GDM1 (cell line): Measurements from ENCODE around the gene NDUFS6.

Experiments used
- DNase-seq: peaks from one replicate; lab custom pipeline; 2025; lab: John Stamatoyannopoulos, UW

NDUFS6 gene

DNA sequence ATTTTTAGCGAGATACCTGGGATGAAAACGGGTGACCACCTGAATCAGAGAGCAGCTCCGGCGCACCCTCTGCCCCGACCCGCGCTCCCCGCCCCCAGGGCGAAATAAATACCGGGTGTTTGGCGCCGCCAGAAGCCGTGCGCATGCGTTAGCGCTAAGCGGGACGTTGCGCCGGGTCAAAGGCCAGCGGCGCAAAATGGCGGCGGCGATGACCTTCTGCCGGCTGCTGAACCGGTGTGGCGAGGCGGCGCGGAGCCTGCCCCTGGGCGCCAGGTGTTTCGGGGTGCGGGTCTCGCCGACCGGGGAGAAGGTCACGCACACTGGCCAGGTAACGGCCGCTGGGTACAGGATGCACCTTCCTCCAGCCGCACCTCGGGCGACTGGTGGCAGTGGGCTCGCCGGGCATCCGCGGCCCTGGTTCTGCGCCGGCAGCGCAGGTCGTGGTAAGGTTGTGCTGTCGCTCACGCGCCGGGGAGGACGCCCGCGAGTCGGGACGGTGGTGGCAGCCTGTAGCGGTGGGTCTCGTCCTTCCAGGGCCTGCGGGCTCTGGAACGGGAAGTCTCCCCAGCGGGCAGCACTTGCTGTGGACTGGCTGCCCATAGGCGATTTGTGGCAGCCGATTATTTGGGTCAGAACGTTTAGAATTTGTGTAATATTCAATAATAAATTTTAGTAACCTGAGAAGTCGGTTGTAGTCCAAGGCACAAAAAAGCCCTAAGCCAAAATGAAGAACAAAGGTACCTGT lies at the start of gene NDUFS6:
TSS of gene NDUFS6 (plus strand) at position 186 of the 745 bp plus-strand sequence. CDS start at position 197, 11 bp downstream.
- DNase-seq, result peak; percentile 52

- no peak for DNase-seq
Observed at GRCh38 chr5:1751864-1752822, 49.1 kb upstream of the NDUFS6 start.

- no peak for DNase-seq
Observed at GRCh38 chr5:1752881-1753280, 48.3 kb upstream of the NDUFS6 start.

DNA sequence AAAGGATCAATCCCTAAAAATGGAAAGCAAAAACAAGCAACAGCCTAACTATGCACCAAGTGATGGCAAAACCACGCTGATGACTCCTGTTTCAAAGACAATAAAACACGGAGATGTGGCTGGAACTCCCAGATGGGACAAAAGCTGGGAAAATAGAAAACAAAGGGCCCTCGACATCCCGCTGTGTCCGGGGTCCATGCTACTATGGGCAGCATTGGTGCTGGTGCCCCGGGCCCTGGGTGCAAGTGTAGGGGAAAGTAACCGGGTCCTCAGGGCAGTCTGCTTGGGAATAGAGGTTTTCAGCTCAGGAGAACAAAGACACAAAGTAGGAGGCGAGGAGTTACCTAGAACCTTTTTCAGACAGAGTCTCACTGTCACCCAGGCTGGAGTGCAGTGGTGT lies 47.7 kb upstream of the NDUFS6 start:
- no peak for DNase-seq

GRCh38 chr5:1754531-1755220 lies 46.5 kb upstream of the NDUFS6 start:
- DNase-seq, result no peak

- DNase-seq, result no peak
Observed at GRCh38 chr5:1755321-1755949, 45.8 kb upstream of the NDUFS6 start.

GRCh38 chr5:1756481-1756880 lies 44.7 kb upstream of the NDUFS6 start:
- no peak for DNase-seq

- no peak for DNase-seq
Observed at GRCh38 chr5:1757511-1757910, 43.7 kb upstream of the NDUFS6 start.

DNA sequence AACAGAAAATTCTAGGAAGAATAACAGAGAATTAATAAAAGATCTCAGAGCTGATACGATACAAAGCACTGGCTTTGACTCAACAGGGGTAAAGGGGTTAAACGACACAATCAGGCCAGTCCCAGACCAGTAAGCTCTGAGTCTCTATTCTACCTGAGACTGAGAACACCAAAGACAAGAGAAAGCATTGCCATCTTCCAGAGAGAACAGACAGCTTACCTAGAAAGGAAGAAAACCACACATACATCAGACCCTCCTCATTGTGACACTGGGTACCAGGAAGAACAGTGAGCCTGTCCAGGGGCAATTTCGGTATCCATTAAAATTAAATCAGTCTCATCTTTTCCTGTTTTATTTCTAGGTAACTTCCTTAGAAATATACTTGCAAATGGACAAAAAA lies 42.6 kb upstream of the NDUFS6 start:
- DNase-seq, result no peak

DNA sequence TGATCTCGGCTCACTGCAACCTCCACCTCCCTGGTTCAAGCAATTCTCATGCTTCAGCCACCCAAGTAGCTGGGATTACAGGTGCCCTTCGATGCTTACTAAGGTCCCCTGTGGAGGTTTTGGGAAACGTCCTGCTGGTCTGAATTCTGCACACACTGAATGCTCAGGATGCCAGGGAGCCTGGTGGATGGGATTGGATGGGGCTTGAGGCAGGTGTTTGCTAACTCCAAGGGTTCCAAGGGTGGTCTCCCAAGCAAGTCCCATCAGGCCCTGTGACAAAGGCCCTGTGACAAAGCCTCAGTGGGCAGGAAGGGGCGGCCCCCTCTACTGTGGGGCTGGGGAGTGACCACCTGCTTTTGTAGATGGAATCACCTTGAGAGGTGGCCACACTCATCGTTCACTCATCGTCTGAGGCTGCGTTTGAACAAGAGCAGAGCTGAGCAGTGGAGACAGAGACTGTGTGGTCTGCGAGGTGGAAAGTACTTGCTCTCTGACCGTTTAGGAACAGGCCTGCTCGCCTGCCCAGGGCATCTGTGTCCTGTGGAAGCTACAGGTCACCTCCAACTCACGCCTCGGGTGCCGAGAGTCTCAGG lies 41.7 kb upstream of the NDUFS6 start:
- no peak for DNase-seq

GRCh38 chr5:1760231-1760630 lies 41.0 kb upstream of the NDUFS6 start:
- DNase-seq, result no peak

GRCh38 chr5:1760656-1761452 lies 40.4 kb upstream of the NDUFS6 start:
- DNase-seq, result no peak

GRCh38 chr5:1761453-1761755 lies 39.8 kb upstream of the NDUFS6 start:
- DNase-seq, result no peak

DNA sequence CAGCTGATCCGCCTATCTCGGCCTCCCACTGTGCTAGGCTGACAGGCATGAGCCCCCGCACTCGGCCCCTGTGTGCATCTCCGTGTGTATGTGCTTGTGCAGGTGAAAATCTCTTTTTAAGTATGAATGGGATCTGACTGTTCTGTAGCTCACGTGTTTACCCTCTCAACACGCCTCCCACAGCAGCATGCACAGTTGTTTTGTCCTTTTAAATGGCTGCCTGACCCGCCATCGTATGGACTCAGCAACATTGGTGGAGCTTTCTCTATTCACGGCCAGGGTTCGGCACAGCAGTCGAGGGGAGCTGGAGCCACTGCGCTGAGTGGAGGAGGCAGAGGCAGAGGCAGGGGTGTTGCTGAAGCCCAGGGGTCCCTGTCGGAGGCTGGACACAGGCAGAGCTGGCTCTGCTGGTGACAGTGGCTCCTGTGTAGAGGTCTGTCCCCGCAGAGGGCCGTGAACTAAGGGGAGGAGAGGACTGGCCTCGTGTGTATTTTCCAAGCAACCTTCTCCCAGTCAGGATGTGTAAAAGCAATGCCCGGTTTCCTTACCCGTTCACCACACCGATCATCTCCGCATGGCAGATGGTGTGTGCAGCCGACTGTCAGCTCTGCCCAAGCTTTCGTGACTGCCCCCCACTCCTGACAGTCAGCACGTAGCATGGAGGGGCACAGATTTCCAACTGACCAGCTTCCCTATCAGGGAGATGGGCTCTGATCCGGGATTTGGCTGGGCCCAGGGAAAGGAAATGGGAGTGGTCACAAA lies 38.9 kb upstream of the NDUFS6 start:
- DNase-seq, result no peak

DNA sequence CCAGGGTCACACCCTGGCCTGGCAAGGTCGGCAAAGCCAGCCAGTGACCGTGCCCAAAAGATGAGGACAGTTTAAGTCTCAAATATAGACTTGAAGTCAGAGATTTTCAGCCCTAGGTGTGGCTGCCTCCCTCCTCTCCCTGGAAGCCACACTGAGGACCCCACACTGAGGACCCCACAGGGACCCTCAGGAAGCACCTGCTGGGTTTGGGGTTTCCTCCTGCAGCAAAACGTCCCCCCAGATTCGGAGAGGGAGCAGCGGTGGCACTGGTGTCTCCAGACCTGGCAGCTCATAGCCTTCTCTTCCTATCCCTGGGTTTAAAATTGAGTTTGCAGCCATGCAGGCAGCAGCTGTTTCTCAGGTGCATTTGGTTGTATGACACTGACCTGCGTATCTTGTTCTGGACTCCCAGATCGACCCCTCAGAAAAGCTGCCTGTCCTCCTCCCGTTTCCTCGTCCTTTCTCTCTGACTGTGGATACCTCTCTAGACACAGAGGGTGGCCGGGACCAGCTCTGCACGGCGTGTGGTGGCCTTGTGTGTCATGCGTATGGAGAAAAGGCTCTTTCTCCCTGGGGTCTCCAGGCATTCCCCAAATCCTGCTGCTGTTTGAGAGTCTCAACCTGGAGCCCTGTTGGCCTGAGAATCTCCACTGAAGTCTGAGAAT lies 38.2 kb upstream of the NDUFS6 start:
- DNase-seq, result no peak

DNA sequence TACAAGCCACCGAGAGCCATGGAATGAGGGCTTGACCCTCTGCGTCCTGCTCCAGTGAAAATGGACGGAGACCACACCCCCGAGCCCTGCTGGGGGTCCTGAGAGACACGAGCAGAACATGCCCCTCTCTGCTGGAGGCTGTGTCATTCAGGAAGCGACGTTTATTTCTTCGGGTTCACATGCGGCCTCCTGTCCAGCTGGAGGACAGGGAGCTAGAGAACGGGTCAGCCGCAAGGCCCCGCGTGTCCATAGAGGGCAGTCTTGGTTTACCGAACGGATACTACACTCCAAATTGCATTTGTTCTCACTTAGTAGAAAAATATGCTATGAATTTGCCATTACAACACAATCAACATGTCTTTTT lies 37.7 kb upstream of the NDUFS6 start:
- no peak for DNase-seq

DNA sequence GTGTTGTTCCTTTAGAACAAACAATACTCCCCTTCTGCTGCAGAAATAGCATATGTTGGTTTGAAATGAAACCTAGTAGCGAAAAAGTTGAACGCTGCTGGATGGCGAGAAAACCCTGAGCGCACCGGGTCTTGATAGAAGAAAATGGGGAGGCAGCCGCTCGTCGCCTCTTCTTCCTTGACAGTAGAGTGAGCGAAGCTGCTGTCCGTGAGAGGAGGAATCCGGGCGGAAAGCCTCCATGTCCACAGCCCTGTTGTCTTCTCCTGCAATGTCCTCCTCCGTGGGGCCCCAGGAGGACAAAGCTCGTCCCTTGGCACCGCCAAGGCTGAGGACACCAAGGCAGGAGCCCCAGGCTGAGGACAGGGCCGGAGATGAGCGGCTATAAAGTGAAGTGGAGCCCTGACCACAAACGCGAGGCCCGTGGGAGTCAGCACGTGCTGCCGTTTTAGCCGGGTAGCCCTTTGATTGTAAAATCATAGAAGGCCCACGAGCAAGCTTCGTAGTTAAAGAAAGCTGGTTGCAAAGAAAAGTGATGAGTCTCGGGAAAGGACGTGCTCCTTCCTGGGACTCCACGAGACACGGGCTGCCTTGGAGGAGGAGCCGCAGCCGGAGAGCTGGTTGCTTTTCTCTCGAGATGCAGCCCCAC lies 37.1 kb upstream of the NDUFS6 start:
- DNase-seq, result no peak

DNA sequence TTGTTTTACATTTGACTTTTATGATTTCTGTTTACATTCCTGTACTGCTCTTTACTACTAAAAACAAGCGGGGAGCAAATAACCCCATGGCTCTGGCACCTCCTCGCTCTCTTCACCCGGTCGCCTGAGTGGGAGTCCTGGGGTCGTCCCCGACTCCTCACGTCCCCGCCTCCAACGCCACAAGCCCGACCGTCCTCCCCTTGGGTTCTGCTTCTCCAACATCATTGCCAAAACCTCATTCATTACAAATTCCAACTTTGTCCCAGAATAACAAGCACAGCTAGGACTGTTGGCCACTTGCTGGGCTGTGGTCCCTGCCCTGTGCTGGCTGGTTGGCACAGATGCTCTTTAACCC lies 36.6 kb upstream of the NDUFS6 start:
- no peak for DNase-seq

- DNase-seq, result no peak
Observed at GRCh38 chr5:1765141-1765879, 35.9 kb upstream of the NDUFS6 start.
